ENCODE measurements around the gene POLE. TPM values are rescaled to one million over a fixed set of nuclear protein-coding genes. Genes with fewer than 3 reads are reported as not detected.

Gene POLE
- total RNA-seq, 2 experiments from 2014 or later: 157 to 230 TPM

GRCh38 chr12:132640936-132641335 is 46.2 kb downstream of the POLE start:
- H2AFZ ChIP-seq (ENCODE audit: low read length): no peak overlapping the region
- intact Hi-C loops (cut with micrococcal nuclease; ENCODE audit: unreplicated experiment): no loop called here
- H3K36me3 ChIP-seq (ENCODE audit: insufficient read depth, low read length): peaks cover 90% of the 10 kb centered on the region
- no peaks in the 10 kb centered on the region for H4K20me1 ChIP-seq (ENCODE audit: insufficient read depth, low read length)
- no peak for TF ChIP-seq EZH2phosphoT487 (IDR thresholded peaks at IDR 0.05; ENCODE audit: borderline replicate concordance, low read depth, low read length)
- no peak for TF ChIP-seq CTCF (conservative IDR thresholded peaks at IDR 0.05; ENCODE audit: low read length)
- H3K4me3 ChIP-seq (ENCODE audit: low read depth, low read length, poor library complexity, severe bottlenecking): no peak overlapping the region
- no TSS peak for BruUV-seq (replicated peaks)
- POLR2A ChIA-PET: interaction anchor here (0.5 kb wide), 1 partner anchor 28 kb away, joined by 3 read pairs; no protein-coding TSS in a partner anchor
- H3K79me2 ChIP-seq (ENCODE audit: insufficient read depth, low read depth, low read length): no peaks in the 10 kb centered on the region
- H3K27ac ChIP-seq (ENCODE audit: low read depth, low read length, poor library complexity, severe bottlenecking): no peak overlapping the region
- H3K4me1 ChIP-seq (ENCODE audit: insufficient read depth, low read length, poor library complexity, severe bottlenecking): peaks cover 11% of the 10 kb centered on the region
- no peak overlapping the region for H3K4me2 ChIP-seq (ENCODE audit: low read length)
- no peaks in the 10 kb centered on the region for H3K9me2 ChIP-seq (ENCODE audit: insufficient read depth, low read length)
- H3K9me3 ChIP-seq (ENCODE audit: low read length): no peaks in the 10 kb centered on the region
- CTCF ChIA-PET (ENCODE audit: unreplicated experiment): interaction anchor here (0.7 kb wide), 1 partner anchor 11 kb away, joined by 3 read pairs; no protein-coding TSS in a partner anchor
- no peak for DNase-seq (ENCODE audit: low spot score)

- Histone ChIP-seq H3K27ac (ENCODE audit: low read depth, low read length, poor library complexity, severe bottlenecking) (no peak overlapping the region), H3K9me3 (ENCODE audit: low read length) (no peaks in the 10 kb centered on the region), H4K20me1 (ENCODE audit: insufficient read depth, low read length) (no peaks in the 10 kb centered on the region), H3K4me2 (ENCODE audit: low read length) (no peak overlapping the region), H3K4me3 (ENCODE audit: low read depth, low read length, poor library complexity, severe bottlenecking) (no peak overlapping the region), H3K9me2 (ENCODE audit: insufficient read depth, low read length) (no peaks in the 10 kb centered on the region), H3K79me2 (ENCODE audit: insufficient read depth, low read depth, low read length) (no peaks in the 10 kb centered on the region), H3K4me1 (ENCODE audit: insufficient read depth, low read length, poor library complexity, severe bottlenecking) (peaks cover 20% of the 10 kb centered on the region), H3K36me3 (ENCODE audit: insufficient read depth, low read length) (peaks cover 90% of the 10 kb centered on the region), H2AFZ (ENCODE audit: low read length) (no peak overlapping the region)
- POLR2A ChIA-PET: no interaction called here
- intact Hi-C loops (cut with micrococcal nuclease; ENCODE audit: unreplicated experiment): no loop called here
- no TSS peak for BruUV-seq (replicated peaks)
- no peak for DNase-seq (ENCODE audit: low spot score)
- TF ChIP-seq CTCF (conservative IDR thresholded peaks at IDR 0.05; ENCODE audit: low read length) (no peak), EZH2phosphoT487 (IDR thresholded peaks at IDR 0.05; ENCODE audit: borderline replicate concordance, low read depth, low read length) (no peak)
- CTCF ChIA-PET (ENCODE audit: unreplicated experiment): interaction anchor here (0.7 kb wide), 1 partner anchor 12 kb away, joined by 3 read pairs; no protein-coding TSS in a partner anchor
Observed at GRCh38 chr12:132639956-132640520, 47.1 kb downstream of the POLE start.
